COLO829 (cell line): Measurements from ENCODE around the gene CTBP1.

Experiments
- DNase-seq: peaks from one replicate; pipeline ENCODE4 v3.0.0; 2012; ENCODE audit warnings: low spot score

Gene CTBP1

DNA sequence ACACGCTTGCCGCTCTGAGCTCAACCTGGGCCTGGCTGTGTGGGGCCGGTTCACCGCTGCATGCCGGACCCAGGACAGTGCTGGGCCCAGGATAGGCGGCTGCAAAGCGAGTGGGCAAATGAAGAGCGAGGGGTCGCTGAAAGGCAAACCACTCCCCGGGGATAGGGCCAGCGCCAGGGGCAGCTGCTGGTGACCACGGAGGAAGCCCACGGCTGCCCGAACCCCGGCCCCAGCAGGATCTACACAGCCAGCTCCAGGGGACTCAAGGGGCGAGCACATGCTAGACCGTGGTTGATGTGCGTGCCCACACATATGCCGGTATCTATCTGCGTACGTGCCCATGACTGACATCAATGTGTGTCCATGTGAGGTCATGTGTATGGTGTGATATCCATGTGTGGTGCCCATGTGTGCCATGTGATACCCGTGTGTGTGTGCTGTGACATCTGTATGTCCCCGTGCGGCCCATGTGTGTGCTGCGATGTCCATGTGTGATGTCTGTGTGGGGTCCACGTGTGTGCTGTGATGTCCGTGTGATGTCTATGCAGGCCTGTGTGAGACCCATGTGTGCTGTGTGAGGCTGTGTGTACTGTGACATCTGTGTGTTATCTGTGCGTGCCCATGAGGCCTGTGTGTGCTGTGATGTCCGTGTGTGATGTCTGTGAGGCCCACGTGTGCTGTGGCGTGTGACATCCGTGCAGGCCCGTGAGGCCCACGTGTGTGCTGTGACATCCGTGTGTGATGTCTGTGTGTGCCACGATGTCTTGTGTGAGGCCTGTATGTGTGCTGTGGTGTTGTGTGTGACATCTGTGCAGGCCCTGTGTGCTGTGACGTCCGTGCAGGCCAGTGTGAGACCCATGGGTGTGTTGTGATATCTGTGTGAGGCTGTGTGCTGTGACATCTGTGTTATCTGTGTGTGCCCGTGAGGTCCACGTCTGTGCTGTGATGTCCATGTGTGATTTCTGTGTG, 24.8 kb downstream of the CTBP1 start:
- no peak for DNase-seq

GRCh38 chr4:1222938-1223690, 25.8 kb downstream of the CTBP1 start:
- DNase-seq: no peak

DNA sequence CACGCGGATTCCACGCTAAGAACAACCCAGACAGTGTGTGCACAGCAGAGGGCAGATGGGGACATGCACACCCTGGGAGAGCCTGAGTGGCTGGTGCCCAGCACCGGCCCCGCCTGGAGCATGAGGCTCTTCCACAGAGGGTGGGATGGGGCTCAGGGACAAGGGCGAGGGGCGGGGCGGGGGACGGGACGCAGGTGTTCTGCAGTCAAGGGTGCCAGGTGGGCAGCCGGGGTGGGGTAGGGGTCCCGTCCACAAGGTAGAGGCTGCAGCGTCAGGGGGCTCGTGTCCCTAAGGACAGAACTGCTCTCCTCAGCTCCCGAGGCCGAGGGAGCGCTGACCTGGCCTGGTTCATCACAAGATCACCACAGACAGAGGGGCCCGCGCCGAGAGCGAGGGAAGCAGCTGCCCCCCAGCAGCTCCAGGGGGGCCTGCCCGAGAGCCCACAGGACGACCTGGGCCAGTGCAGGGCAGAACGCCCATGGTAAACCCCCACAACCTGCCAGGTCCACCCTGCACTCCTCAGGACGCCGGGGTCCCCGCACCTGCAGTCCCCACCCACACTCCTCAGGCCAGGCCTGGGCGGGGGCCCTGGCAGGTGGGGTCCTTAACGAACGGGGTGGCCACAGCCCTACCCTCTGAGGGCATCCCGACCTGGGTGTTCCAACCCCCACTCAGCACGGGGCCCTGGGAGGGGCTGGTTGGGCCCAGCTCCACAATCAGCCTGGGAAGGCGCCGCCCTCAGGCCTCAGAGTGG, 26.7 kb downstream of the CTBP1 start:
- no peak for DNase-seq

GRCh38 chr4:1221155-1221870, 27.6 kb downstream of the CTBP1 start:
- DNase-seq: no peak

GRCh38 chr4:1220566-1220965, 28.4 kb downstream of the CTBP1 start:
- DNase-seq: no peak

DNA sequence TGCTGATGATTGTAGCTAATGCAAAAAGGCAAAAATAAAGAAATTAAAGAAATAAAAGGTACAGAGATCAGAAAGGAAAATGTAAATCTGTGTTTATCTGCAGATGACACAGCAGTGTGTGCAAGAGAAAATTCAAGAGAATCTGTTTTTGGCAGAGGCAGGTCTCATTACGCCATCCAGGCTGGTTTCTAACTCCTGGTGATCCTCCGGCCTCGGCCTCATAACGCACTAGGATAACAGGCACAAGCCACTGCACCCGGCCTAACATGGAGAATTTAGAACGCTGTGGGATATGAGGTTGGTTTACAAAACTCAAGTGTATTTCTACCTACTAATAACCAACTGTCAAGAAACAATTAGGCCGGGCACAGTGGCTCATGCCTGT, 29.4 kb downstream of the CTBP1 start:
- DNase-seq: no peak

GRCh38 chr4:1218634-1219565, 30.0 kb downstream of the CTBP1 start:
- DNase-seq: no peak

DNA sequence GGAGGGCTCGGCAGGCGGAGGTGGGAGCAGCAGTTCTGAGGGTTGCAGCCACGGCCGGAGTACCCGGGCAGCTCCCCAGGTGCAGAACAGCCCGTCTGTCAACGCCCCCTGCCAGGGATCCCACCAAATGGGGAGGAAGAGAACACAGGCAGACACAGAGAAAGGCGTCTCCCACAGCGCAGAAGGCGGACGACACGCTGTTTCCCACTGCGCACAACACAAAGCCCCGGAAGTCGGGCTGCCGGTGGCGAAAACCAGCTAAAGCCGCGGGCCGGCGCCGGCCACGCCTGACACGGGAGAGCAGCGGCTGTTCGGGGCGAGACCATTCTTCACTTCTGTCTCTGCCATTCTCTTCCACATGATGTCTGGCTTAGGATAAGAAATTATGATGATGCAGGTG, 31.6 kb downstream of the CTBP1 start:
- no peak for DNase-seq

- DNase-seq: no peak
Measured at GRCh38 chr4:1216869-1217294, 32.0 kb downstream of the CTBP1 start.

DNA sequence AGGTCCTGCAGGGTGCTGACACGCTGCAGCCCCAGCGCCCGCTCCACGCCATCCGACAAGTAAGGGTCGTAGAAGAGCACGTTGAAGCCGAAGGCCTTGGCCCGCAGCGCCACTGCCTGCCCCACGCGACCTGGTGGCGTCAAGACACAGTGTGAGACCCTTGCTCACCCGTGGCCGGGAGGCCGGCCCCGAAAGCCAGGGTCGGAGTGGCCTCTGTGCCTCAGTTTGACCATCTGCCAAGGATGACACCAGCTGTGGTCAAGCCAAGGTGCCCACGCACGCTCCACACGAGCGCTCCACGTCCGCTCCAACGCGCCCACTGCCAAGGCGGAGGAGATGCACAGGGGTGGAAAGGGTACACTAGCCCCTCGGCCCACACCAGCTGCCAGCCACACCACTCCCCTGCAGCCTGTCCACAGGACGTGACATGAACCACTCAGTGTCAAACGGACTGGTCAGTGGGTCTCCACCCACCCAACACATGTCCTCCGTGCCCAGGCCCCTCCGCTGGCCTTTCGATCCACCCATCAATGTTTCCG, 32.8 kb downstream of the CTBP1 start:
- DNase-seq: no peak

- no peak for DNase-seq
Measured at GRCh38 chr4:1215141-1216075, 33.5 kb downstream of the CTBP1 start.

DNA sequence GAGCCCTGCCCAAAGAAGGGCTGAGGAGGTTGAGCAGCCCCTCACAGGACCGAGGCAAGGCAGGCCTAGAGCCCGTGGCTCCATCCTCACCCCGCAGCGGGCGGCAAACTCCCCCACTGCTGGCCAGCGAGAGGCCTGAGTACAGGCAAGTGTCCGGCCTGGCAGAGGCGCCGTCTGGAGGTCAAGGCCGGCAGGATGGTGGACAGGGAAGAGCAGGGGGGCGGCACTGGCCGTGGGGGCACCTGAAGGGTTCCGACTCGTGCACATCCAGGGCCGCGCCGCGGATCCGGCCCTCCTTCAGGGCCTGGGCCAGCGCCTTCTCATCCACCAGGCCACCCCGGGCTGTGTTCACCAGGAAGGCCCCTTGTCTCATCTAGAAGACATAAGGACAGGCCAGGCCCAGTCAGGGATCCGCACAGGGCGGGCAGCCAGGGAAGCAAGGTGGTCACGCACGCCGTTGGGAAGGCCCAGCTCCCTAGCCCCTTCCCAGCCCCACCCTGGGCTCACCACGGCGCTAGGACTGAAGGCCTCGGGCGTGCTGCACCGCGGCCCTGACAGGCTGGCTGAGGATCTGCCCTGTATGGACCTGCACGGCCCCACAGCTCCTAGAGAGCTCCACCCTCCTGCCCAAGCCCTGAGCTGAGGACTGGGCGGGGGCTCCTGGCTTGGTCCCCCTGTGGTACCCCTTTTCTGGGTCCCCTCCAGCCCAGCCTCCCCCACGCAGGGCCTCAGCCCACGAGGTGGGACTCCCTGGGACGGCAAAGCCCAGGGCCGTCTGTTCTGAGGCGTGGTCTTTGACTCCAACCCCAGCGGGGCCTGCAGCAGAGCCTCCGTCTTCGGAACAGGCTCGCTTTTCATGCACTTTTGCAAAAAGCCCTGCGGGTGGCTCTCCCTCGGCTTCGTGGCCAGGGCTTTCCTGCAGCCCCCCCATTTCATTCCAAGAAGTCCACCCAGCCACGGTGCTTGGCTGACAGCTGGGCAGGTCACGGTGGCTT, 34.5 kb downstream of the CTBP1 start:
- no peak for DNase-seq

GRCh38 chr4:1213336-1213995, 35.5 kb downstream of the CTBP1 start:
- DNase-seq: no peak

DNA sequence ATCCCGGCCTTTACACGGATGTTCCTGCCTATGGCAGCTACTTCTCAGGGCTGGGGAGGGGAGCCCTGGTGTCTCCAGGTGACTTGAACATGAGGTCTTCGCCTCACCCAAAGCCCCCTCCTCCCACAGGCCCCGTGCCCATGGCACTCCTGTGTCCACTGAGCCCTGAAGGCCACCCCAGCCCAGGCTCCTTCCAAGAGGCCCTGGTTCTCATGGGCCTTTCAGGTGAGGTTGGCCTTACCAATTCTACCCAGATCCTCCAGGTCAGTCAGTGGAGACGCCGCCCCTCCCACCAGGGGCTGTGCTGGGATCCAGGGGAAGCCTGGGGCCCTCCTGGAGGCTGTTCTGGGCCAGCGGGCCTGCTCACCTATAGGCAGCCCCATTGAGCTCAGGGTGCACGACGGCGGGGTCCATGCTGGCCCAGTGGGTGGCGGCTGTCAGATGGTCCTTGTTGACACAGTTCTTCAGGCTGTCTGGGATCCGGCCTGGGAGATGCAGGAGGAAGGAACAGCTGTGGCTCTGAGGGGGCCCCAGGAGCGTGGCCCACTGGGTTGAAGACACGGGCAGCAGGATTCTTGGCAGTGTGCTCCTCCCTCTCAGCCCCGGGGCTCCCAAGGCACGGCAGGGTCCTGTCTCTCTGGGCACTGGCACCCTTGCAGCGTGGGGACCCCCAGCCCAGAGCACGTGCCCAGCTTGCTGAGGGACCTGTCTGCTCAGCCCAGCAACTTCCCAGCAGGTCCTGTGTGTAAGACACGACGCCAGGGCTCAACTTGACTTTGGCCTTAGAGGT, 36.2 kb downstream of the CTBP1 start:
- DNase-seq: no peak

DNA sequence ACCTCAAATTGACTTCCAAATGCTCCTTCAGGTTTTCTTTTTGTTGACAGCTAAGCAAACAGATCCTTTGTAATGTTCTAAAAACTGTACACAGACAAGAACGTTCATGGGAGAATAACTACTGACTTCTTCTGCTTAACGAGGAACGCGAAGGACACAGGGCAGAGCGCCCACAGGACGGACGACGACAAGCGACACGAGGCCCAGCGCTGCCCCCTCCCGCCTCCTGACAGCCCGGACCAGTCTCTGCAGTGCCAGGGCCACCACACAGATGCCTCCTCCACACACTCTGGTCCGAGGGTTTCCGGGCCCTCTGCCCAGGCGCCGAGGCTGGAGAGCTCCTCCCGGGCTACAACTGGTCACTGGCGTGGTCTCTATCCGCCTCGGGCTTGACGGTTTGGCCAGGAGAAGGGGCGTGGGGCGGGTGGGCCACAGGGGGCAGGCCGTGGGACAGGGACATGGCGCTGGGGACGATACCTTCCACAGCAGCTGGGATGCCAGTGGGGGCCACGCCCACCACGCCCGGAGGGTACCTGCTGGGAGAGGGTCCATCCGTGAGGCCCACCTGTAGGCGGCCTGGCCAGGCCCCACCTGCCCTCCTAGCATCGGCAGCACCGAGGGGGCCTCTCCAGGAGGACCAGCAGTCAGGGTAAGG, 36.9 kb downstream of the CTBP1 start:
- DNase-seq: no peak

DNA sequence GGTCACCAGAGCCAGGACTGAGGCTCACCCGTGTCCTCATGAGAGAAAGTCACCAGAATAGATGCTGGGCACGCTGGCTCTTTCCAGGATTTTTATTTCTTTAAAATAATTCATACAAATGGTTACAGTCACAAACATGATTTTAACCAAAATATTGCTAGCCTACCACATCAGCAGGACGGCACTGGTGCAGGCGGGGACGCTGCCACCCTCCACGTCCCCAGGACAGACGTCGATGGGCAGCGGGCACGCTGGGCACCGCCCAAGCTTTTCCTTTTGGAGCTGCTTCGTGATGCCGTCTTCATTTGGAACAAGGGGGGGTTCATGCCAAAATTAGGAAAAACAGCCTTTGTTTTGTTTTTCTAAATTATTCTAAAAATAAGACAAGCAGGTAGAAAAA, 37.6 kb downstream of the CTBP1 start:
- DNase-seq: no peak
